ENCODE results near the gene PTGDR. TPM values are rescaled to one million over a fixed set of nuclear protein-coding genes. Genes with fewer than 3 reads are reported as not detected.

The PTGDR gene
- total RNA-seq, 1 experiment from 2014 or later, result not detected

GRCh38 chr14:52304248-52304904 lies 36.9 kb downstream of the PTGDR start:
- ChIA-PET CTCF (no interaction called here), POLR2A (no interaction called here)
- in situ Hi-C loops (cut with HindIII; ENCODE audit: low pct_unique_long_range_greater_than_20kb, low sequenced_read_pairs), result no loop called here
- no peak for DNase-seq (ENCODE audit: low read depth, low spot score)
- TF ChIP-seq POLR2AphosphoS5 (IDR thresholded peaks at IDR 0.05; ENCODE audit: low read depth, low read length) (no peak), TCF7L2 (IDR thresholded peaks at IDR 0.05; ENCODE audit: low read depth, low read length) (no peak), CTCF (IDR thresholded peaks at IDR 0.05) (no peak), REST (IDR thresholded peaks at IDR 0.05; ENCODE audit: insufficient read depth in 1 of 2, low read depth in 2 of 2, low read length in 1 of 2) (no peak), SIN3A (IDR thresholded peaks at IDR 0.05; ENCODE audit: borderline replicate concordance, insufficient read depth, low read depth, low read length) (no peak)
- H3K36me3 ChIP-seq (ENCODE audit: control insufficient read depth, insufficient read depth, low read length), result no peaks in the 10 kb centered on the region
- ATAC-seq, result no peak
- BruUV-seq (replicated peaks), result no TSS peak
- H3K4me3 ChIP-seq (ENCODE audit: low read depth in 2 of 2, low read length in 2 of 2), result no peak overlapping the region
- no peaks in the 10 kb centered on the region for H3K27me3 ChIP-seq (ENCODE audit: control insufficient read depth, insufficient read depth, low read length)
- intact Hi-C loops (cut with micrococcal nuclease; ENCODE audit: unreplicated experiment), result no loop called here
- H3K9me3 ChIP-seq (ENCODE audit: control insufficient read depth, insufficient read depth, low read depth, low read length), result no peaks in the 10 kb centered on the region
- H3K4me1 ChIP-seq (ENCODE audit: control insufficient read depth, insufficient read depth, low read length), result no peaks in the 10 kb centered on the region
- H3K27ac ChIP-seq (ENCODE audit: low read length), result no peak overlapping the region

- Histone ChIP-seq H3K4me3 (ENCODE audit: low read depth in 2 of 2, low read length in 2 of 2) (no peak overlapping the region), H3K27ac (ENCODE audit: low read length) (no peak overlapping the region), H3K4me1 (ENCODE audit: control insufficient read depth, insufficient read depth, low read length) (no peaks in the 10 kb centered on the region), H3K9me3 (ENCODE audit: control insufficient read depth, insufficient read depth, low read depth, low read length) (no peaks in the 10 kb centered on the region), H3K27me3 (ENCODE audit: control insufficient read depth, insufficient read depth, low read length) (no peaks in the 10 kb centered on the region), H3K36me3 (ENCODE audit: control insufficient read depth, insufficient read depth, low read length) (no peaks in the 10 kb centered on the region)
- DNase-seq (ENCODE audit: low read depth, low spot score) (no peak), ATAC-seq (no peak)
- no peak for TF ChIP-seq TCF7L2 (IDR thresholded peaks at IDR 0.05; ENCODE audit: low read depth, low read length)
- no peak for TF ChIP-seq POLR2AphosphoS5 (IDR thresholded peaks at IDR 0.05; ENCODE audit: low read depth, low read length)
- no peak for TF ChIP-seq SIN3A (IDR thresholded peaks at IDR 0.05; ENCODE audit: borderline replicate concordance, insufficient read depth, low read depth, low read length)
- TF ChIP-seq CTCF (IDR thresholded peaks at IDR 0.05), result no peak
- in situ Hi-C loops (cut with HindIII; ENCODE audit: low pct_unique_long_range_greater_than_20kb, low sequenced_read_pairs) (no loop called here), intact Hi-C loops (cut with micrococcal nuclease; ENCODE audit: unreplicated experiment) (no loop called here)
- ChIA-PET POLR2A (no interaction called here), CTCF (no interaction called here)
- no TSS peak for BruUV-seq (replicated peaks)
Measured at GRCh38 chr14:52305014-52305413, 37.5 kb downstream of the PTGDR start.

All from Panc1 (cell line).